Esophagus squamous epithelium (tissue), 4 donors: ENCODE data around the gene RPUSD3.

ENCODE experiments used
- CTCF ChIP-seq, 6 experiments: fragments of 450-650 bp in 4 of 6; fragments of 200-600 bp in 2 of 6; sonication (generic) in 2 of 6; IDR thresholded peaks; one replicate each; pipeline ENCODE4 v1.5.1; 2016 to 2019; ENCODE audit warnings: antibody characterized with exemption in 6 of 6, mild to moderate bottlenecking in 4 of 6, moderate library complexity in 4 of 6
- POLR2A ChIP-seq, 4 donors: fragments of 450-650 bp; IDR thresholded peaks; one replicate each; pipeline ENCODE4 v1.6.1; 2017; ENCODE audit warnings: antibody characterized with exemption in 4 of 4, mild to moderate bottlenecking in 4 of 4, moderate library complexity in 3 of 4

DNA sequence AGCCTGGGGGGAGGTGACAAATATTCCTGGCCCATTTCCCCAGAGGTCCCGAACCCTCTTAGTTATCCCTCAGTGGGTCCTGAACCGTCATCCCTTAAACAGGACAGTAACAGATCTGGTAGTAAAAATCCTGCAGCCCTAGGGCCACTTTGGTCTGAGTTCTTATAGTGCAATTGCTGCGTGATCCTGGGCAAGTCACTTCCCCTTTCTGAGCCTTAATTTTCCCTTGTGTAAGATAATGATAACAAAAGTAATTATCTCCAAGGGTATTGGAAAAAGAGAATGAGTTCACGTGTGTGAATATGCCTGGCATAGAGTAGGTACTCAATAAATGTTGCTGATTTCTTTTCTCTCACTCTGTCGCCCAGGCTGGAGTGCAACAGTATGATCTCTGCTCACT lies 43.7 kb upstream of the RPUSD3 start:
- no peak for TF ChIP-seq CTCF (IDR thresholded peaks at IDR 0.05)
- no peak for TF ChIP-seq POLR2A (IDR thresholded peaks at IDR 0.05)
